ENCODE data around the gene ICA1.

GRCh38 chr7:8078418-8078817 is 183.5 kb downstream of the ICA1 start:
- TF ChIP-seq, protein P1, sequence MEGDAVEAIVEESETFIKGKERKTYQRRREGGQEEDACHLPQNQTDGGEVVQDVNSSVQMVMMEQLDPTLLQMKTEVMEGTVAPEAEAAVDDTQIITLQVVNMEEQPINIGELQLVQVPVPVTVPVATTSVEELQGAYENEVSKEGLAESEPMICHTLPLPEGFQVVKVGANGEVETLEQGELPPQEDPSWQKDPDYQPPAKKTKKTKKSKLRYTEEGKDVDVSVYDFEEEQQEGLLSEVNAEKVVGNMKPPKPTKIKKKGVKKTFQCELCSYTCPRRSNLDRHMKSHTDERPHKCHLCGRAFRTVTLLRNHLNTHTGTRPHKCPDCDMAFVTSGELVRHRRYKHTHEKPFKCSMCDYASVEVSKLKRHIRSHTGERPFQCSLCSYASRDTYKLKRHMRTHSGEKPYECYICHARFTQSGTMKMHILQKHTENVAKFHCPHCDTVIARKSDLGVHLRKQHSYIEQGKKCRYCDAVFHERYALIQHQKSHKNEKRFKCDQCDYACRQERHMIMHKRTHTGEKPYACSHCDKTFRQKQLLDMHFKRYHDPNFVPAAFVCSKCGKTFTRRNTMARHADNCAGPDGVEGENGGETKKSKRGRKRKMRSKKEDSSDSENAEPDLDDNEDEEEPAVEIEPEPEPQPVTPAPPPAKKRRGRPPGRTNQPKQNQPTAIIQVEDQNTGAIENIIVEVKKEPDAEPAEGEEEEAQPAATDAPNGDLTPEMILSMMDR (IDR thresholded peaks at IDR 0.05), result no peak
- no peak for TF ChIP-seq POLR2A (IDR thresholded peaks at IDR 0.05)
- no peak for TF ChIP-seq POLR2AphosphoS5 (IDR thresholded peaks at IDR 0.05)
